T-helper 1 cell (primary cell): Measurements from ENCODE around the gene STPG3.
A peak's percentile ranks its signal among the peaks of the same experiment; 100 is the strongest.

ENCODE experiments used
- DNase-seq, 5 donors: peaks; one replicate each; pipeline ENCODE4 v3.0.0-alpha.2; 2012 to 2020

Gene STPG3

GRCh38 chr9:137266585-137267453 is 15.7 kb downstream of the STPG3 start:
- no peak for DNase-seq

GRCh38 chr9:137267933-137268355 is 16.9 kb downstream of the STPG3 start:
- no peak for DNase-seq

DNA sequence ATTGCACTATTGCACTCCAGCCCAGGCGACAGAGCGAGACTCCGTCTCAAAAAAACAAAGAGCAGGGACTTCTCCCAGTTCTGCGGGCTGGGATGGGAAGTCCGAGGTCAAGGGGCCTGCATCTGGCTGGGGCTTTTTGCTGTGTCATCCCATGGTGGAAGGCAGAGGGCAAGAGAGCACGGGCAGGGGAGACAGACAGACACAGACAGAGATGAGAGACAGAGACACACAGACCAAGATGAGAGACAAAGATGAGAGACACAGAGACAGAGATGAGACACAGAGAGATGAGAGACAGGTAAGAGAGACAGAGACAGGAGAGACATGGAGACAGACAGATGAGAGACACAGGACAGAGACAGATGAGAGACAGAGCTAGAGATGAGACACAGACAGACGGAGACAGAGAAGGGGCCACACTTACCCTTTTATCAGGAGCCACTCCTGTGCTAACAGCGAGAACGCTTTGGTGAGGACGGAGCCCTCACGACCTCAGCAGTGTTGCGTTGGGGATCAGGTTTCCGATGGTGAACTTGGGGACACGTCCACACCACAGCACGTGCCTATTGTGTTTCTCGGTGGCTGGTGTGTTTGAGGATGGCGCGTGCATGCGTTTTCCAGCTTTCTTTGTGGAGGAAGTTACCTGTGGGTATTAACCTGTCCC is 17.6 kb downstream of the STPG3 start:
- no peak for DNase-seq

- DNase-seq: no peak
Measured at GRCh38 chr9:137269231-137269772, 18.2 kb downstream of the STPG3 start.

DNA sequence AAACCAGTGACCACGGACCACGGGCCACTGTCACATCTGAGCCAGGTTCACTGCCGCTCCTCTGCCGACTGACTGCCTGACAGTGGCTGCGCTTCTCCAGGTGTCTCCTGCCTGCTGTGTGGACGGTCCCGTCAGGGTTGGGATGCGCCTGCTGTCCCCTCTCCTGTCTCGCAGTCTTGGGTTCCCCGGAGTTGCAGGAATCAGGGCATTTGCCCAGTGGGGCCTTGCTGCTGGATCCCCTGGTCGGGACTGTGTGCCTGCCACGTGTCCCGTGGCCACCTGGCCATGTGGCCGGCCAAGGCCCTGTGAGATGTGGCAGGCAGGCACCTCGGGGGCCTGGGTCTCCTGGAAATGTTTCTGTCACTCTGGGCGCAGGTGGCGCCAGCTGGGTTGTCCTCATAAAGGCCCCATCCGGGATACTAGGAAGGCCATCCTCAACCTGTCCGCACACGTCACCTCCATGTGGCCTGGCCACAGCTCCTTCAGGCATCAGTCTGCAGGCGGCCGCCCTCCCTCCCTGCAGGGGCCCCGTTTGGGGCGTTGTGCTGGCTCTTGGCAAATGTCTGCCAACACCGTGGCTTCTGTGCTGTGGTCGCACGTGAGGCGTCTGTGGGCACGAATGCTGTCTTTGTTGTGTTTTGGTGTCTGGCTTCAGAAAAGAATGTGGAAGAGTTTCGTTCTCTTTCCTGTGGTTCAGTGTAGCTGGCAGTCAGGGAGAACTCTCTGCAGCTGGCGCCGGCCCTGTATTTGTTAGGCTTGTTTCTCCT is 20.0 kb downstream of the STPG3 start:
- DNase-seq: no peak

GRCh38 chr9:137271696-137272076 is 20.6 kb downstream of the STPG3 start:
- no peak for DNase-seq

- DNase-seq: no peak
Measured at GRCh38 chr9:137272241-137273094, 21.4 kb downstream of the STPG3 start.

DNA sequence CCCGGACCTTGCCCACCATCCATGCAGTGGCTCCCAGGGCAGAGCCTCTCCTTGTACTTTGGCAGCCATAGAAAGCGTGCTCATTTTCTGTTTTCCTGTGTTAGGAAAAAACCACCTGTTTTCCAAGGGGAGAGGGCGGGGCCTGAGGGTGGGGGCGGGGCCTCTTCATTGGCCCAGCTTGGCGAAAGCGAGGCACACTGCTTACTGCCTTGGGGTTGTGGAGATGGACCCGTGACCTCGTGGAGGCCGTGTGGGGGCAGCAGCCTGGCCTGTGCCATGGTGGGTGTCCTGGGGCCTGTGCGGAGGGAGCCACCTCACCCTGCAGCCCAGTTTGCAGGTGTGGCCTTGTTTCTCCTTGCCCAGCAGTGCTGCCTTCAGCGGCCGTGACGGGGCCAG is 22.0 kb downstream of the STPG3 start:
- no peak for DNase-seq

GRCh38 chr9:137273611-137274320 is 22.7 kb downstream of the STPG3 start:
- no peak for DNase-seq

DNA sequence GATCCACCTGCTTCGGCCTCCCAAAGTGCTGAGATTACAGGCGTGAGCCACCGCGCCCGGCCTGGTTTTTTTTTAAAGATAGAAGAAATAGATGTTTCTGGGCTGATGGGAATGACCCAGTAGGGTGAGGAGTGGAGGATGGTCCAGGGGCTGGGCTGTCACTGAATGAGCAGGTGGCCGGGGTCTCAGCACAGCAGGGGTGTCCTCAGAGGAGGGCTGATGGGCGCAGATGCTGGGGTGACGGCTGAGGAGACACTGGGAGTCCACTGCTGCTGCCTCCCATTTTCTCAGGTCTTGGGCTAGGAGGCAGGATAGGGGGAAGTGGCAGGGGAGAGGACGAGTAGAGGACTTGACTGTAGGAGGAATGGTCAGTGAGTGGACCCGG is 24.1 kb downstream of the STPG3 start:
- DNase-seq: no peak

- DNase-seq: no peak
Measured at GRCh38 chr9:137275588-137276472, 24.7 kb downstream of the STPG3 start.

DNA sequence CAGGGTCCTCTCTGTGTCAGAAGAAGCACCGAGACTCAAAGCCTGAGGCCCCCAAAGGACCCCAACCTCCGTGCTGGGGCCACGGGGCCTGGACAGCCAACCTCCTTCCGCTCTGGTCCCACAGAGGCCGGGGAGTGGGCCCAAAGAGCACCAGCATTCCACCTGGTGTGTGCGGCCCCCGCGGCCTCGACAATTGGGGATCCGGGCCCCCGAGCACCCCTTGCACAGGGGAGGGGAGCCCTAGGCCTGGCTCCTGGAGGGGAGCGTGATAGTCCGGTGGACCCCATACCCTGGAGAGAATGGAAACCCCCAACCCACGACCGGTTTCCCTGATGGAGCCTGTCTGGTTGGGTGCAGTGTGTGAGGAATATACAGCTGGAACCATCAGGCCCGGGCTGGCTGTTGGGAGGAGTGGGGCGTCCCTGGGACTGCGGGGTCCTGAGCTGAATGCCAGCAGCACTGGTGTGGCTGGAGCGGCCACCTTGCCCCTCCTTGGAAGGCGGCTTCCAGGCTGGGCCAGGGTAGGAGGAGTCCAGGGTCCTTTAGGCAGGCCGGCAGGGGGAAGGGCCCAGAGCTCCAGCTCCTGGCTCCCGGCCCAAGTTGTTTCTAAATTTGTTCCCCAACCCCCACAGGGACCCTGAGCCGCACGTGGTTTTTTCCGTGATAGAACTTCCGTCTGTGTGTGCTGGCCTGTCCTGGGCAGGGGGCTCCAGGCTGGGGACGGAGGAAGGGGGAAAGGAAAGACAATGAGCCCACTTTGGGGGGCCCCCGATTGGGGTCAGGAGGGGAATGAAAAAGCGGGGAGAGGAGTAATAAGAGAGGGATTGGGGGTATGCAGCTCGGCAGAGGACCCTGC is 25.6 kb downstream of the STPG3 start:
- no peak for DNase-seq

DNA sequence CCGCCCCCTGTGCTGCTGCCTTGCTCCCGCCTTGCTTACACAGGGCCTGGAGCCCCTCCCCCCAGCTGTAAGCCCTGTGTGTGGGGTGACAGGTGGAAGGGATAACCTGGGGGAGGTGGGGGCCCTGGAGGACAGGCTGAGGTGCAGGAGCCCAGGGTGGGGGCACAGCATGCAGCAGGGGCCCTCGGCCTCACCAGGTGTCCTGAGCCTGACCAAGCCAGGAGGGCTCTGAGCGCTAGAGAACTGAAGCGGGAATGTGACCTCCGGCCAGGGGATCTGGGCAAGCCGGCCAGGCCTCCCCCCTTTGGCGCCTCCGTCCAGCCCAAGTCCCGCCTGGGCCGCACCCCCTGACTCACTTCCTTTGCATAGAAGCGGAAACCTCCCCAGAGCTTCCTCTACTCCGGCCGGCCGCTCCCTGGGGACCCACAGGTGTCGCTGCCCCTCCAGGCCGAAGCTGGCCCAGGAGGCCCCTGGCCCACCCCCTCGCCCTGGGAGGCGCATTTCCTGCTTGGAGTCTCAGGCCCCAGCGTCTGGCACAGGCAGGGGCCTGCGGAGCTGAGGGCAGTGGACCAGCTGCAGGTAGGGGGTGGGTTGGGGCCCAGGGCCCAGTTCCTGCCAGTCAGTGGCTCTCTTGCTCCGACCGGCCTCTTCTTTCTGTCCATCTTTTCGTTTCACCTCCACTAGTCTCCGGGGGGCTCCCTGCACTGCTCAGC is 26.4 kb downstream of the STPG3 start, which contains the start of gene TOR4A:
TSS of gene TOR4A (plus strand) at position 398 of the 713 bp plus-strand sequence. CDS start 964 bp downstream, outside the sequence.
- peak in 1 of 5 donors; percentile 58 for DNase-seq

DNA sequence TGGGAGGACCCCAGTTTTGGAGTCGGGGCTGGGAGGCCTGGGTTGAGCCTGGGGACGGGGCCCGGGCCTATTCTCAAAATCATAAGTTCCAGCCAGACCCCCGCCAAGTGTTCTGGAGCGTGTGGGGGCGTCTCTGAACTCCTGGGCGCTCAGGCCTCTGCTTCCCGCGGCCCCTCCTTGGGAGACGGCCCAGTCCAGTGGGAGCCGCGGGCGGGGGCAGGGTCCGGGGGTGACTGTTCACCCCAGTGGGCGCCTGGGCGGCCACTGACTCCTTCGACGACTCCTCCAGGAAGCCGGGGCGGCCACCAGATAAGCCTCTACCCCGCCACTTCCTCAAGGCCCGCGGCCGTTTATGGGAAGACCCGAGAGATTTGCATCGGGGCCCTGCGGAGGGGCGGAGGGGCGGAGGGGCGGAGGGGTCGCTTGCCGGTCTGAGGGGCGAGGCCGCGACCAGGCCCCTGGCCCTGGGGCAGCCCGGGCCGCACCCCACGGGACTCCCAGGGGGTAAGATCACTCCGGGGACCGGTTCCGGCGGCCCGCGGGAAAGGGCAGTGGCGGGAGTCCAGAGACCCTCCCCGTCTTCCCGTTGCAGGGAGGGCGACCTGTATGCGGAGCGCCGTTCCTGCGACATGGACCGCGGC is 27.1 kb downstream of the STPG3 start:
- DNase-seq: no peak

DNA sequence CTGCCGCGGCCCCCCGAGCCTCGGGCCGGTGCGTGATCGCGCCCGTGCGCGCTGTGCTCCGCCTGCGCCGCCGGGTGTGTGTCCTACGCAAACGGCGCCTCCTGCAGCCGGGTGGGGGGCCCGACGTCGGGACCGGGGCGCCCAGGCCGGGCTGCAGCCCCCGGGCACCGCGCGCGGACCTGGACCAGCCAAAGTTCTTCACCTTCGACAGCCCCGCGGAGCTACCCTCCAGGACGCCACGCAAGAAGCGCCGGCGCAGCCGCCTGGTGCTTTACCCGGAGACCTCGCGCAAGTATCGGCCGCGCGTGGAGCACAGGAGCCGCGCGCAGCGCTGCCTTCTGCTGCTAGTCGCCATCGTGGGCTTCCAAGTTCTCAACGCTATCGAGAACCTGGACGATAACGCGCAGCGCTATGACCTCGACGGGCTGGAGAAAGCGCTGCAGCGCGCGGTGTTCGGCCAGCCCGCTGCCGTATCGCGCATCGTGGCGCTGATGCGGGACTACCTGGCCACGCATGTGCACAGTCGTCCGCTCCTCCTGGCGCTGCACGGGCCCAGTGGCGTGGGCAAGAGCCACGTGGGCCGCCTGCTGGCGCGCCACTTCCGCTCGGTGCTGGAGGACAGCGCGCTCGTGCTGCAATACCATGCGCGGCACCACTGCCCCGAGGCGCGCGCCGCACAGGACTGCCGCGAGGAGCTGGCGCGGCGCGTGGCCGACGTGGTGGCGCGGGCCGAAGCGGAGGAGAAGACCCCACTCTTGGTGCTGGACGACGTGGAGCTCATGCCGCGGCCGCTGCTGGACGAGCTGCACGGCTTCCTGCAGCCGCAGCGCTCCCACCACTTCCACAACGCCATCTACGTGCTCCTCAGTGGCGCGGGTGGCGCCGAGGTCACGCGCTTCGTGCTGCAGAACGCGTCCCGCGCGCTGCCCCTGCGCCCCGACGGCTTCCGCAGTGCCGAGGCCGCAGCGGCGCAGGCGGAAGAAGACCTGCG is 27.9 kb downstream of the STPG3 start:
- no peak for DNase-seq

DNA sequence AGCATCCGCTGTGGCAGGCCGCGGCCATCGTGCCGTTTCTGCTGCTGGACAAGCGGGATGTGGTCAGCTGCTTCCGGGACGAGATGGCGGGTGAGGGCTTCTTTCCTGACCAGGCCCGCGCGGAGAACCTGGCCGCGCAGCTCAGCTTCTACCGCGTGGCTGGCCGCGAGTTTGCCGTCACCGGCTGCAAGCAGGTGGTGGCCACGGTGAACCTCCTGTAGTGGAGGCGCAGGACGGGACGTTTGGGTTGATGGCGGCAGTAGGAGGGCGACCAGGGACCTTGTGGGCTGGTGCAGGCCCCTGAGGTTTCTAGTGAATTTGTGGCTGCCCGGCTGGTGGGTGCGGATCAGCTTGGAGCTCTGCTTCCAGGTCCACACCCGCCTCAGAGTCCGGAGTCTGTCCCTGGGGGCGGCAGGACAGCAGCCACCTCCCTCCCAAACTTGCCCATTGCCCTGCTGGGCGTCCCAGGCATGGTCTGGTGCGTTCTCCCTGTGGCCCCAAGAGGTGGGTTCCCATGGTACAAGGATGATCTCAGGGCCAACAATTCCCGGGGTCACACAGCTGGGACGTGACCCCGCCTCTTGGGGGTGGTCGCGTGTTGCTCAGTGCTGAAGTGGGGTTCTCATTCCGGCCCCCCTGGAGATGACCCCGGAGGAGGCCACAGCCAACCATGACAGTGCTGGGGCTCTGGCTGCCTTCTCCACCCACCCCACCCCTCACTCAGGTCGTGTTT is 28.8 kb downstream of the STPG3 start:
- no peak for DNase-seq
